ENCODE results near the gene CLEC18C. TPM values are rescaled to one million over a fixed set of nuclear protein-coding genes. Genes with fewer than 3 reads are reported as not detected.

CLEC18C gene
- total and polyA plus RNA-seq, 2 of the 4 experiments (the other 2 are of a cell fraction): 0.03 TPM; not detected in 1

DNA sequence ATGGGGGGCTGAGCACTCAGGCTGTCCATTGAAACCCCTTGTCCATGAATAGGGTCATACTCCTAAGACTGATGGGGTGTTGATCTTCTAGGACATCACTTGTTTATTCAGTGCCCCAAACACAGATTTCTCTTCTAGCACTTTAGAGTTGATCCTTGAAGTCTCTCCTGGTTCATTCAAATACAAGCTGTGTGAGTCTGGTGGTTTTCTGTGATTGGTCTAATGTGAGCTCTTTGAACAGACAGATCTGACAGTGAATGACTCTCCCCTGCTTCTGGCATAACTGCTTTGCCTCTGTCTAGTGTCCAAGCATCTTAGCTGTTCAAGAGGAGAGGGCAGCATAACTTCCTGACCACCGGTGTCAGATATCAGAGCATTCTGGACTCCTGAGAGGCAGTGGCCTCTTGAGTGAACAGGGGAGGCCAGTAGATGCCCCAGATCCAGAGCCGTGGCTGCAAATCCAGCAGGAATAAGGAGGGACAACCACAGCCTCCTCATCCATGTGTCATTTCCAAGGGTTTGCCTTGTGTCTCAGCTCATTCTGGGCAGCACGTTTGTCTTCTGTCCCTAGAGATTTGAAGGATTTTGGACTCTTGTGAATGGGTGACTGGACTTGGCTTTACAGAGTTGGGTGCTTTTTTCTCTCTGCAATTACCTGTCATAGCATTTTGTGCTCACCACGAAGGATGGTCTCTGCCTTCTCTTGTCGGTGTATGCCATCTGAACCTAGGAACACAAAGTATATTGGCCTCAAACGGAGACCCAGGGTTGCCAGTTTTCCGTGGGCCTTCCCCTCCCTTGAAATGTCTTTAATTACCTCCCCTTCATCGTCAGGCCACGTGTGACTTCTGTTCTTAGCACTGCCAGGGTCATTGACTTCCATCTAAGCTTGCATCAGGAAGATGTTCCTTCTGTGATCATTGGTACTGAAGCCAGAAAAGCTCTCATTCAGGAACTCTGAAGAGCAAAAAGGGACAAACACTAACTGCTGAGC lies 13.9 kb upstream of the CLEC18C start:
- Histone ChIP-seq H3K56ac (ENCODE audit: extremely low read depth, insufficient read depth, low read length) (no peak overlapping the region), H3K9me1 (ENCODE audit: insufficient read depth, low read length) (peaks cover 10% of the 10 kb centered on the region; the same call in 1 of the 2 replicates), H3K14ac (replicated peaks; ENCODE audit: low read depth, low read length) (no peak overlapping the region), H4K5ac (ENCODE audit: low read depth, low read length) (no peak overlapping the region), H3K18ac (ENCODE audit: low read depth, low read length) (no peak overlapping the region), H2AFZ (replicated peaks; ENCODE audit: low read length, poor library complexity) (peak overlapping the region; percentile 3), H3K23ac (ENCODE audit: low read depth, low read length) (no peak overlapping the region), H2AK9ac (replicated peaks; ENCODE audit: low read depth, low read length, poor library complexity) (no peak overlapping the region), H3K9ac (ENCODE audit: low read depth, low read length) (no peak overlapping the region), H2BK20ac (ENCODE audit: low read depth, low read length) (no peak overlapping the region), H3K27me3 (ENCODE audit: control insufficient read depth, insufficient read depth, low read length) (no peaks in the 10 kb centered on the region), H3K4me2 (ENCODE audit: low read depth, low read length) (no peak overlapping the region), H4K20me1 (ENCODE audit: insufficient read depth, low read length) (peaks cover 3% of the 10 kb centered on the region; the same call in 1 of the 2 replicates), H2BK15ac (ENCODE audit: low read depth, low read length) (no peak overlapping the region), H3K4ac (ENCODE audit: low read depth, low read length) (no peak overlapping the region), H4K91ac (ENCODE audit: insufficient read depth, low read depth, low read length) (no peak overlapping the region), H3K4me3 (ENCODE audit: insufficient read depth, low read depth, low read length) (no peak overlapping the region), H3K79me1 (ENCODE audit: low read depth in 1 of 2, low read length in 2 of 2) (no peaks in the 10 kb centered on the region), H2BK120ac (ENCODE audit: low read depth, low read length) (no peak overlapping the region), H3K9me3 (ENCODE audit: control insufficient read depth, insufficient read depth, low read length) (no peaks in the 10 kb centered on the region), H4K8ac (ENCODE audit: low read depth in 2 of 2, low read length in 2 of 2) (no peak overlapping the region), H2AK5ac (ENCODE audit: low read depth, low read length) (no peak overlapping the region), H3K27ac (ENCODE audit: insufficient read depth, low read length) (no peak overlapping the region), H2BK5ac (ENCODE audit: low read depth, low read length, poor library complexity, severe bottlenecking) (no peak overlapping the region), H3K4me1 (ENCODE audit: control insufficient read depth, insufficient read depth, low read length) (peaks cover 8% of the 10 kb centered on the region), H3K36me3 (ENCODE audit: control insufficient read depth, insufficient read depth, low read length) (peaks cover 51% of the 10 kb centered on the region)
- BruUV-seq (replicated peaks): no TSS peak
- ChIA-PET POLR2A (ENCODE audit: unreplicated experiment) (no interaction called here), CTCF (no interaction called here)
- dilution Hi-C loops (cut with HindIII; ENCODE audit: low sequenced_read_pairs, unreplicated experiment): no loop called here
- DNase-seq (peak; percentile 58), ATAC-seq (ENCODE audit: low read depth) (peak; percentile 22; the same call in 1 of the 2 replicates)
- in situ Hi-C loops (cut with MboI; ENCODE audit: low sequenced_read_pairs): no loop called here
- WGBS, 2 experiments (ENCODE audit: extremely low coverage in 2 of 2, insufficient read length in 1 of 2): 84% methylated on average over 7 of the region's 9 CpGs; no CpG with 5 or more reads in 1 of the 2 experiments
- intact Hi-C loops (cut with micrococcal nuclease): no loop called here
- TF ChIP-seq POLR2A (IDR thresholded peaks at IDR 0.05; ENCODE audit: low read depth, low read length): no peak
- TF ChIP-seq, protein P1, sequence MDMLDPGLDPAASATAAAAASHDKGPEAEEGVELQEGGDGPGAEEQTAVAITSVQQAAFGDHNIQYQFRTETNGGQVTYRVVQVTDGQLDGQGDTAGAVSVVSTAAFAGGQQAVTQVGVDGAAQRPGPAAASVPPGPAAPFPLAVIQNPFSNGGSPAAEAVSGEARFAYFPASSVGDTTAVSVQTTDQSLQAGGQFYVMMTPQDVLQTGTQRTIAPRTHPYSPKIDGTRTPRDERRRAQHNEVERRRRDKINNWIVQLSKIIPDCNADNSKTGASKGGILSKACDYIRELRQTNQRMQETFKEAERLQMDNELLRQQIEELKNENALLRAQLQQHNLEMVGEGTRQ (IDR thresholded peaks at IDR 0.05; ENCODE audit: low read depth, low read length): no peak
- no peak for TF ChIP-seq CEBPB (IDR thresholded peaks at IDR 0.05; ENCODE audit: low read depth, low read length)
- no peak for TF ChIP-seq FOS (IDR thresholded peaks at IDR 0.05; ENCODE audit: low read depth, low read length)
- no peak for TF ChIP-seq RAD21 (IDR thresholded peaks at IDR 0.05; ENCODE audit: low read length)
- TF ChIP-seq MAZ (IDR thresholded peaks at IDR 0.05; ENCODE audit: borderline replicate concordance, low read depth, low read length): no peak
- no peak for TF ChIP-seq BHLHE40 (IDR thresholded peaks at IDR 0.05; ENCODE audit: low read depth, low read length)
- TF ChIP-seq MAFK (IDR thresholded peaks at IDR 0.05; ENCODE audit: low read depth, low read length): no peak
- no peak for TF ChIP-seq CHD1 (IDR thresholded peaks at IDR 0.05; ENCODE audit: low read depth, low read length)
- no peak for TF ChIP-seq NFE2L2 (IDR thresholded peaks at IDR 0.05; ENCODE audit: low read depth, low read length)
- no peak for TF ChIP-seq MXI1 (IDR thresholded peaks at IDR 0.05; ENCODE audit: borderline replicate concordance, low read depth, low read length)
- TF ChIP-seq, protein P2, sequence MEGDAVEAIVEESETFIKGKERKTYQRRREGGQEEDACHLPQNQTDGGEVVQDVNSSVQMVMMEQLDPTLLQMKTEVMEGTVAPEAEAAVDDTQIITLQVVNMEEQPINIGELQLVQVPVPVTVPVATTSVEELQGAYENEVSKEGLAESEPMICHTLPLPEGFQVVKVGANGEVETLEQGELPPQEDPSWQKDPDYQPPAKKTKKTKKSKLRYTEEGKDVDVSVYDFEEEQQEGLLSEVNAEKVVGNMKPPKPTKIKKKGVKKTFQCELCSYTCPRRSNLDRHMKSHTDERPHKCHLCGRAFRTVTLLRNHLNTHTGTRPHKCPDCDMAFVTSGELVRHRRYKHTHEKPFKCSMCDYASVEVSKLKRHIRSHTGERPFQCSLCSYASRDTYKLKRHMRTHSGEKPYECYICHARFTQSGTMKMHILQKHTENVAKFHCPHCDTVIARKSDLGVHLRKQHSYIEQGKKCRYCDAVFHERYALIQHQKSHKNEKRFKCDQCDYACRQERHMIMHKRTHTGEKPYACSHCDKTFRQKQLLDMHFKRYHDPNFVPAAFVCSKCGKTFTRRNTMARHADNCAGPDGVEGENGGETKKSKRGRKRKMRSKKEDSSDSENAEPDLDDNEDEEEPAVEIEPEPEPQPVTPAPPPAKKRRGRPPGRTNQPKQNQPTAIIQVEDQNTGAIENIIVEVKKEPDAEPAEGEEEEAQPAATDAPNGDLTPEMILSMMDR (conservative IDR thresholded peaks at IDR 0.05; ENCODE audit: low read depth, low read length): no peak
- TF ChIP-seq, protein P3, sequence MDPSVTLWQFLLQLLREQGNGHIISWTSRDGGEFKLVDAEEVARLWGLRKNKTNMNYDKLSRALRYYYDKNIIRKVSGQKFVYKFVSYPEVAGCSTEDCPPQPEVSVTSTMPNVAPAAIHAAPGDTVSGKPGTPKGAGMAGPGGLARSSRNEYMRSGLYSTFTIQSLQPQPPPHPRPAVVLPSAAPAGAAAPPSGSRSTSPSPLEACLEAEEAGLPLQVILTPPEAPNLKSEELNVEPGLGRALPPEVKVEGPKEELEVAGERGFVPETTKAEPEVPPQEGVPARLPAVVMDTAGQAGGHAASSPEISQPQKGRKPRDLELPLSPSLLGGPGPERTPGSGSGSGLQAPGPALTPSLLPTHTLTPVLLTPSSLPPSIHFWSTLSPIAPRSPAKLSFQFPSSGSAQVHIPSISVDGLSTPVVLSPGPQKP (IDR thresholded peaks at IDR 0.05; ENCODE audit: borderline replicate concordance, low read depth, low read length): no peak
- no peak for TF ChIP-seq SMC3 (IDR thresholded peaks at IDR 0.05; ENCODE audit: low read depth, low read length)

All from IMR-90 (cell line).